NB4 (cell line): Measurements from ENCODE around the gene SPTA1.
"Not testable (repeated sequence)": the region's sequence is repeated elsewhere in the genome, so short reads cannot be mapped to it uniquely, and the experiment has no call there.

Experiments used
- DNase-seq: peaks from one replicate; pipeline ENCODE4 v3.0.0; 2010; ENCODE audit warnings: low read depth
- H3K4me3 ChIP-seq: one replicate; pipeline ENCODE4 v1.5.1; 2011; ENCODE audit warnings: mild to moderate bottlenecking, low read depth, low read length, moderate library complexity
- MYC ChIP-seq: IDR thresholded peaks from 2 replicates; pipeline ENCODE4 v1.6.1; 2011; ENCODE audit warnings: low read depth, low read length
- POLR2A ChIP-seq: IDR thresholded peaks from 2 replicates; pipeline ENCODE4 v1.6.1; 2011; ENCODE audit warnings: mild to moderate bottlenecking; ENCODE audit not compliant: insufficient read length; ENCODE audit errors: extremely low read depth
- TF ChIP-seq, protein P1 (sequence below): IDR thresholded peaks from 2 replicates; pipeline ENCODE4 v1.6.1; 2011; ENCODE audit warnings: low read depth, low read length
- TF ChIP-seq, protein P2 (sequence below): IDR thresholded peaks from one replicate; pipeline ENCODE4 v1.5.1; 2012; ENCODE audit warnings: low read depth, low read length

The SPTA1 gene

DNA sequence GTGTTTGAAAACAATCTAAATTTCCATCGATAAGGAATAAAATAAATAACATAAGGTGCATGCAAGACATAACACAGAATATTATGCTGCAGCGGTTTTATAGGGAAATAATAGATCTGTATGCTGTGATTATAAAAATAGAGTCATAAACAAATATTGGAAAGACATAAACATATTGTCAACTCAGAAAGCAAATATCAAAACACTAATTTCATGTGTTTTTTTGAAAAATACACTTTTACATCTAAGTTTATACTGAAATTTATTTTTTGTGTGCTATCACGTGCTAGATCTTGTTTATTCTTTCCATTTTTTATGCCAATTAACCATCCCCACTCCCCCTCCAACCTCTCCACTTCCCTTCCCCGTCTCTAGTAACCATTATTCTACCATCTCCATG is 24.6 kb upstream of the SPTA1 start:
- no peak overlapping the region for H3K4me3 ChIP-seq
- TF ChIP-seq POLR2A = no peak
- TF ChIP-seq, protein P1, sequence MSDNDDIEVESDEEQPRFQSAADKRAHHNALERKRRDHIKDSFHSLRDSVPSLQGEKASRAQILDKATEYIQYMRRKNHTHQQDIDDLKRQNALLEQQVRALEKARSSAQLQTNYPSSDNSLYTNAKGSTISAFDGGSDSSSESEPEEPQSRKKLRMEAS = no peak
- TF ChIP-seq MYC = no peak
- TF ChIP-seq, protein P2, sequence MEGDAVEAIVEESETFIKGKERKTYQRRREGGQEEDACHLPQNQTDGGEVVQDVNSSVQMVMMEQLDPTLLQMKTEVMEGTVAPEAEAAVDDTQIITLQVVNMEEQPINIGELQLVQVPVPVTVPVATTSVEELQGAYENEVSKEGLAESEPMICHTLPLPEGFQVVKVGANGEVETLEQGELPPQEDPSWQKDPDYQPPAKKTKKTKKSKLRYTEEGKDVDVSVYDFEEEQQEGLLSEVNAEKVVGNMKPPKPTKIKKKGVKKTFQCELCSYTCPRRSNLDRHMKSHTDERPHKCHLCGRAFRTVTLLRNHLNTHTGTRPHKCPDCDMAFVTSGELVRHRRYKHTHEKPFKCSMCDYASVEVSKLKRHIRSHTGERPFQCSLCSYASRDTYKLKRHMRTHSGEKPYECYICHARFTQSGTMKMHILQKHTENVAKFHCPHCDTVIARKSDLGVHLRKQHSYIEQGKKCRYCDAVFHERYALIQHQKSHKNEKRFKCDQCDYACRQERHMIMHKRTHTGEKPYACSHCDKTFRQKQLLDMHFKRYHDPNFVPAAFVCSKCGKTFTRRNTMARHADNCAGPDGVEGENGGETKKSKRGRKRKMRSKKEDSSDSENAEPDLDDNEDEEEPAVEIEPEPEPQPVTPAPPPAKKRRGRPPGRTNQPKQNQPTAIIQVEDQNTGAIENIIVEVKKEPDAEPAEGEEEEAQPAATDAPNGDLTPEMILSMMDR = no peak
- DNase-seq = no peak

DNA sequence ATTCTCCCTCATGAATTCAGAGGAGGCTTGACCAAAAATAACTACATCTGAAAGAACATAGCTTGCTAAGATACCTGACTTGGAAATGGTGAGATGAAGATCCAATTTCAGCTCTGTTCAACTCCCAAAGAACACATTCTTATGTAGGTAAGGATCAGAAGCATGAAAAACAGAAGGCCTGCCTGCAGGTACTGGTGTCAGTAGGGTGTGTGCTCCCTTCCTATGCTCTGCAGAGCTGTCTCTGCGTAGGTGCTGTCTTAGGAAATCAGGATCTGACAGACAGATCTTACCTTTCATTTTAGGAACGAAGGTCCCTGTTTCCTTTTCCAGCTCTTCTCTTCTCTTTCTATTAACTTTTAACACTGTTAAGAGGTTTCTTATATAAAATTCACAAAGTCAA is 19.6 kb upstream of the SPTA1 start:
- no peak for DNase-seq
- no peak overlapping the region for H3K4me3 ChIP-seq
- TF ChIP-seq, protein P2 = no peak
- TF ChIP-seq MYC (no peak), POLR2A (no peak)

DNA sequence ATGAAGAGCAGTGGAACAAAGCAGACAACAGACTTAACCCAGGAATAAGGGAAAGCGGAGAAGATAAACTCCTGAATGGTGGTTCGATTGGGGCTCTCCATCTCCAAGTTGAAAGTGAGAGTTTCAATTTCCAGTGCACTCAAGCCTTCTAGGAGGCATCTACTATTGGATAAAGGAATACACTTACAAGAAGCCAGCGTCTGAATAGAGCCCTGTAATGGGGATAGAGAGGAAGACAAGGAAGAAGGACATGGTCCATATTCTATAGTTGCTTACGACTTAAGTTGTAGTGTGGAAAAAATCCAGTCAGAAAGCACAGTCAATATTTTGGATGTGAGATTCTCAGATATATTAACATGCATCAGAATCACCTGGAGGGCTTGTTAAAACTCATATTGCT is 14.0 kb upstream of the SPTA1 start, which contains the start of gene OR6K2:
Gene OR6K2 (minus strand): TSS at position 101 of the 400 bp plus-strand sequence. CDS start 0 bp downstream, at position 101.
- TF ChIP-seq, protein P1 = no peak
- TF ChIP-seq POLR2A (no peak), MYC (no peak)
- TF ChIP-seq, protein P2 = no peak
- no peak within 1 kb of the TSS for H3K4me3 ChIP-seq

DNA sequence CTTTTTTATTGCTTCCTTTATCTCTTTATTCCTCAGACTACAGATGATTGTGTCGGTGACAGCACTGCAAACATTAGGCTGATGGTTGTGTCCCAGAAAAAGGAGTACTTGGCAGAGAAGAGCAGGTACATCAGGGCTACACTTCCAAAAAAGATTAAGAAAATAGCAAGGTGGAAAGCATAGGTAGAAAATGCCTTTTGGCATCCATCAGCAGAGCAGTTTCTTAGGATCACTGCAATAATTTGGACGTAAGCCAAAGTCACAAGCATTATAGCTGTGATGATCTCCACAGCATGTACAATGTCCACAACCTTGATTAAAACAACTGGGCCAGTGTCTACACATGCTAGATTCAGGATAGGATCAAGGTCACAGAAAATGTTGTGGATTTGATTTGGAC is 8.1 kb upstream of the SPTA1 start:
- DNase-seq = no peak
- H3K4me3 ChIP-seq = no peak overlapping the region
- TF ChIP-seq MYC (no peak), POLR2A (no peak)
- TF ChIP-seq, protein P2 = no peak
- TF ChIP-seq, protein P1 = no peak

More for the DNA sequence above, 14.0 kb upstream of the SPTA1 start, which contains the start of gene OR6K2:
- no peak for DNase-seq

DNA sequence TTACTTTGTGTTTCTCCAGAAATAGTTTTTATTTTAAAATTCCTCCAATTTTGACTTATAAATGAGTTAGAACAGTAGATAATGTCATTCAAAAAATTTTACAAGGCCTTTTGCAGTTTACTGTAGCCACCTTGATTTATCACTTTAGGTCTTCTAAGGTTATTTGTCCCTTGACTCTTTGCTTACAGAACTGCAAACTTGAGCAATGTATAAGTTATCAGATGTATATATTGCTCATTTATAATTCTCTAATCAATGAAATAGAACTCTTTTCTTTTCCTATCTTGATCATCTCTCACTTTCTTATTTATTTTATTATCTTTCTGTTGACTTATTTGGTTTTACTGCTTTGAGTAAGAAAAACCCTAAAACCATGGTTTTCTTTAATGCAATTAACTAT is 5.8 kb upstream of the SPTA1 start:
- no peak overlapping the region for H3K4me3 ChIP-seq
- TF ChIP-seq, protein P2 = no peak
- no peak for TF ChIP-seq POLR2A
- TF ChIP-seq, protein P1 = no peak
- TF ChIP-seq MYC = no peak
- DNase-seq = no peak

DNA sequence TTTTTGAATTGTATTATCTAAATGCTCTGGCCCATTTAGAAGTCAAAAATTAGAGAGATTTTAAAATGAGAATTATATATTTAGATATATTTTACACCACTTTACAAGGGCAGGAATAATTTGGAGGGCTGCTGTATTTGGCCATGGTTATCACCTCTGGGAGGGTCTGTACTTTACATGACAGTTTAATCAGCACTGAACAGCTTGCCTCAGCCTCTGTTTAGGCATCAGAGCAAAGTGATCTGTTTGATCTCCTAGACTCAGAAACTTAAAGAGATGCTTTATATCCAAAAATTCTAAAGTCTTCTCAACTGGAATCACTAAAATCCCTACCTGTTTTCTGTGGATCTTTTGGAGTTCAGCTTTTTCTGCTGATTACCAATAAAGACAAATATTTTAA is 5.4 kb upstream of the SPTA1 start:
- TF ChIP-seq POLR2A (no peak), MYC (no peak)
- TF ChIP-seq, protein P2 = no peak
- TF ChIP-seq, protein P1 = no peak
- DNase-seq = no peak
- no peak overlapping the region for H3K4me3 ChIP-seq

DNA sequence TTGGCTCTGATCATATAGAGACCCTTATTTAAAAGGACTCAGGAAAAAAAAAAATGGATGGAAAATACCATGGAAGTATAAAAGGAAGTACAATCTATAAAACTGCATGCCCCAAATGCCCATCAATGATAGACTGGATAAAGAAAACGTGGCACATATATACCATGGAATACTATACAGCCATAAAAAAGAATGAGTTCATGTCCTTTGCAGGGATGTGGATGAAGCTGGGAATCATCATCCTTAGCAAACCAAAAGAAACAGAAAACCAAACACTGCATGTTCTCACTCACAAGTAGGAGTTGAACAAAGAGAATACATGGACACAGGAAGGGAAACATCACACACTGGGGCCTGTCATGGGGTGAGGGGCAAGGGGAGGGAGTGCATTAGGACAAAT is 4.6 kb upstream of the SPTA1 start:
- not testable (repeated sequence) for H3K4me3 ChIP-seq, DNase-seq
